DOHH2 (cell line): ENCODE results near the gene USP17L11.
"Not testable (repeated sequence)": the region's sequence is repeated elsewhere in the genome, so short reads cannot be mapped to it uniquely, and the experiment has no call there.

Experiments
- EZH2phosphoT487 ChIP-seq: fragments of 200-600 bp; sonication (generic); IDR thresholded peaks from 2 replicates; pipeline ENCODE4 v1.6.1; 2017; ENCODE audit warnings: borderline replicate concordance, mild to moderate bottlenecking, antibody characterized with exemption, low read length, moderate library complexity, mixed read lengths
- TF ChIP-seq, protein P1 (sequence below): fragments of 200-600 bp; sonication (generic); IDR thresholded peaks from one replicate; pipeline ENCODE4 v1.5.1; 2014; ENCODE audit warnings: antibody characterized with exemption, mild to moderate bottlenecking, low read depth, low read length; ENCODE audit not compliant: poor library complexity, severe bottlenecking

- TF ChIP-seq, protein P1, sequence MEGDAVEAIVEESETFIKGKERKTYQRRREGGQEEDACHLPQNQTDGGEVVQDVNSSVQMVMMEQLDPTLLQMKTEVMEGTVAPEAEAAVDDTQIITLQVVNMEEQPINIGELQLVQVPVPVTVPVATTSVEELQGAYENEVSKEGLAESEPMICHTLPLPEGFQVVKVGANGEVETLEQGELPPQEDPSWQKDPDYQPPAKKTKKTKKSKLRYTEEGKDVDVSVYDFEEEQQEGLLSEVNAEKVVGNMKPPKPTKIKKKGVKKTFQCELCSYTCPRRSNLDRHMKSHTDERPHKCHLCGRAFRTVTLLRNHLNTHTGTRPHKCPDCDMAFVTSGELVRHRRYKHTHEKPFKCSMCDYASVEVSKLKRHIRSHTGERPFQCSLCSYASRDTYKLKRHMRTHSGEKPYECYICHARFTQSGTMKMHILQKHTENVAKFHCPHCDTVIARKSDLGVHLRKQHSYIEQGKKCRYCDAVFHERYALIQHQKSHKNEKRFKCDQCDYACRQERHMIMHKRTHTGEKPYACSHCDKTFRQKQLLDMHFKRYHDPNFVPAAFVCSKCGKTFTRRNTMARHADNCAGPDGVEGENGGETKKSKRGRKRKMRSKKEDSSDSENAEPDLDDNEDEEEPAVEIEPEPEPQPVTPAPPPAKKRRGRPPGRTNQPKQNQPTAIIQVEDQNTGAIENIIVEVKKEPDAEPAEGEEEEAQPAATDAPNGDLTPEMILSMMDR, result not testable (repeated sequence)
- not testable (repeated sequence) for TF ChIP-seq EZH2phosphoT487
These were observed 9.4 kb downstream of the USP17L11 start, which contains the start of gene USP17L13 for GRCh38 chr4:9224596-9224995.
